H9 (cell line): ENCODE results near the gene SPTAN1. TPM values are rescaled to one million over a fixed set of nuclear protein-coding genes. Genes with fewer than 3 reads are reported as not detected.

Experiments used
- DNase-seq: peaks from one replicate; pipeline ENCODE4 v3.0.0-alpha.2; 2017
- H2AFZ ChIP-seq: one replicate; pipeline ENCODE4 v1.6.1; 2013; ENCODE audit warnings: mild to moderate bottlenecking, low read length, control low read depth, moderate library complexity
- H2AK5ac ChIP-seq: 2 replicates; pipeline ENCODE4 v1.6.1; 2013; ENCODE audit warnings: low read length, control low read depth, mixed read lengths; ENCODE audit not compliant: insufficient read length
- H2BK120ac ChIP-seq: one replicate; pipeline ENCODE4 v1.6.1; 2013; ENCODE audit warnings: low read depth, mild to moderate bottlenecking, low read length, control low read depth, inconsistent platforms; ENCODE audit not compliant: poor library complexity, severe bottlenecking
- H2BK12ac ChIP-seq: 2 replicates; pipeline ENCODE4 v1.6.1; 2013; ENCODE audit warnings: low read length, control low read depth, mixed read lengths, low read depth; ENCODE audit not compliant: insufficient read length
- H2BK15ac ChIP-seq: 2 replicates; pipeline ENCODE4 v1.6.1; 2013; ENCODE audit warnings: low read depth, low read length, control low read depth
- H2BK20ac ChIP-seq: one replicate; pipeline ENCODE4 v1.6.1; 2013; ENCODE audit warnings: low read depth, mild to moderate bottlenecking, low read length, control low read depth, inconsistent platforms; ENCODE audit not compliant: poor library complexity, severe bottlenecking
- H2BK5ac ChIP-seq: 2 replicates; pipeline ENCODE4 v1.6.1; 2013; ENCODE audit warnings: low read length, control low read depth, mixed read lengths; ENCODE audit not compliant: insufficient read length
- H3K14ac ChIP-seq: 2 replicates; pipeline ENCODE4 v1.6.1; 2013; ENCODE audit warnings: low read length, control low read depth; ENCODE audit not compliant: insufficient read depth
- H3K18ac ChIP-seq: 2 replicates; pipeline ENCODE4 v1.6.1; 2013; ENCODE audit warnings: low read depth, mild to moderate bottlenecking, mixed read lengths, low read length, control low read depth; ENCODE audit not compliant: insufficient read length
- H3K23ac ChIP-seq: 2 replicates; pipeline ENCODE4 v1.6.1; 2013; ENCODE audit warnings: low read length, control low read depth, mixed read lengths, low read depth; ENCODE audit not compliant: insufficient read length
- H3K23me2 ChIP-seq: 2 replicates; pipeline ENCODE4 v1.6.1; 2013; ENCODE audit warnings: low read depth, mild to moderate bottlenecking, mixed read lengths, low read length, control low read depth; ENCODE audit not compliant: insufficient read length, poor library complexity, severe bottlenecking
- H3K27ac ChIP-seq: 2 replicates; pipeline ENCODE4 v1.5.1; 2013; ENCODE audit warnings: low read length, control low read depth, mixed read lengths, low read depth; ENCODE audit not compliant: insufficient read length
- H3K27me3 ChIP-seq: 2 replicates; pipeline ENCODE4 v1.6.1; 2013; ENCODE audit warnings: low read length, control low read depth, inconsistent platforms; ENCODE audit not compliant: insufficient read depth
- H3K4ac ChIP-seq: 2 replicates; pipeline ENCODE4 v1.6.1; 2013; ENCODE audit warnings: low read depth, mild to moderate bottlenecking, control low read depth, inconsistent platforms, low read length, moderate library complexity
- H3K4me1 ChIP-seq: 2 replicates; pipeline ENCODE4 v1.6.1; 2013; ENCODE audit warnings: low read length, control low read depth, inconsistent platforms; ENCODE audit not compliant: insufficient read depth
- H3K4me2 ChIP-seq: 2 replicates; pipeline ENCODE4 v1.6.1; 2013; ENCODE audit warnings: low read length, control low read depth, mixed read lengths; ENCODE audit not compliant: insufficient read length, insufficient read depth
- H3K56ac ChIP-seq: 2 replicates; pipeline ENCODE4 v1.6.1; 2013; ENCODE audit warnings: low read depth, mild to moderate bottlenecking, mixed read lengths, low read length, control low read depth; ENCODE audit not compliant: insufficient read length
- H3K79me1 ChIP-seq: 2 replicates; pipeline ENCODE4 v1.6.1; 2013; ENCODE audit warnings: low read depth, mild to moderate bottlenecking, moderate library complexity, low read length, control low read depth, inconsistent platforms; ENCODE audit not compliant: insufficient read depth, poor library complexity, severe bottlenecking
- H3K79me2 ChIP-seq: 2 replicates; pipeline ENCODE4 v1.6.1; 2013; ENCODE audit warnings: low read length, control low read depth, inconsistent platforms; ENCODE audit not compliant: insufficient read depth
- H3K9ac ChIP-seq: 2 replicates; pipeline ENCODE4 v1.6.1; 2013; ENCODE audit warnings: low read length, control low read depth, mixed read lengths; ENCODE audit not compliant: insufficient read length; ENCODE audit errors: extremely low read depth
- H3K9me3 ChIP-seq: one replicate; pipeline ENCODE4 v1.6.1; 2013; ENCODE audit warnings: low read depth, low read length, inconsistent platforms; ENCODE audit not compliant: control insufficient read depth
- H3T11ph ChIP-seq: one replicate; pipeline ENCODE4 v1.6.1; 2013; ENCODE audit warnings: mild to moderate bottlenecking, low read length, control low read depth, inconsistent platforms
- H4K20me1 ChIP-seq: one replicate; pipeline ENCODE4 v1.6.1; 2013; ENCODE audit not compliant: control insufficient read depth, insufficient read length, insufficient read depth
- H4K5ac ChIP-seq: 2 replicates; pipeline ENCODE4 v1.6.1; 2013; ENCODE audit warnings: low read depth, mild to moderate bottlenecking, mixed read lengths, low read length, control low read depth; ENCODE audit not compliant: insufficient read length
- H4K8ac ChIP-seq: replicated peaks from 2 replicates; pipeline ENCODE4 v1.6.1; 2013; ENCODE audit warnings: low read length, control low read depth, mixed read lengths, low read depth; ENCODE audit not compliant: insufficient read length
- H4K91ac ChIP-seq: 2 replicates; pipeline ENCODE4 v1.6.1; 2013; ENCODE audit warnings: low read depth, mild to moderate bottlenecking, moderate library complexity, mixed read lengths, low read length, control low read depth; ENCODE audit not compliant: insufficient read length
- H3K27ac Mint-ChIP-seq, 3 experiments: 2 replicates in 2 of 3; 3 replicates in 1 of 3; pipeline ENCODE4 v1.8.0; 2020 to 2021; ENCODE audit warnings: mixed read lengths in 3 of 3, mild to moderate bottlenecking in 1 of 3, moderate library complexity in 1 of 3
- H3K27me3 Mint-ChIP-seq: 2 replicates; pipeline ENCODE4 v1.8.0; 2021; ENCODE audit warnings: low read depth, mild to moderate bottlenecking, moderate library complexity, mixed read lengths
- H3K36me3 Mint-ChIP-seq, 3 experiments: 2 replicates in 2 of 3; 3 replicates in 1 of 3; pipeline ENCODE4 v1.8.0; 2020 to 2021; ENCODE audit warnings: low read depth in 3 of 3, mixed read lengths in 3 of 3; ENCODE audit not compliant: insufficient read depth in 1 of 3
- H3K4me1 Mint-ChIP-seq, 2 experiments: 2 replicates each; pipeline ENCODE4 v1.8.0; 2020; ENCODE audit warnings: mixed read lengths in 2 of 2
- H3K4me3 Mint-ChIP-seq, 2 experiments: 2 replicates in 1 of 2; 3 replicates in 1 of 2; pipeline ENCODE4 v1.8.0; 2020 to 2021; ENCODE audit warnings: mild to moderate bottlenecking in 2 of 2, mixed read lengths in 2 of 2, moderate library complexity in 1 of 2
- H3K9me3 Mint-ChIP-seq, 2 experiments: 2 replicates in 1 of 2; 3 replicates in 1 of 2; pipeline ENCODE4 v1.8.0; 2020; ENCODE audit warnings: mild to moderate bottlenecking in 2 of 2, mixed read lengths in 2 of 2, moderate library complexity in 1 of 2
- WGBS: extraction: QIAGEN DNeasy Blood & Tissue Kit; methylation state at CpG from one replicate; pipeline ENCODE4 v1.1.7; 2013; ENCODE audit warnings: missing lambda C conversion rate, low lambda C conversion rate, mixed read lengths; ENCODE audit not compliant: insufficient read length; ENCODE audit errors: extremely low coverage; 5-methylcytosine and 5-hydroxymethylcytosine counted together
- total RNA-seq: library from RNA; stranded (reverse); gene quantifications from 2 replicates; pipeline ENCODE4 v1.2.1, GENCODE V29; 2021
- TF ChIP-seq, protein P1 (sequence below): fragments of 200-600 bp; sonication (generic); conservative IDR thresholded peaks from 3 replicates; pipeline ENCODE4 v1.8.0; 2021; ENCODE audit warnings: antibody characterized with exemption, mild to moderate bottlenecking

Gene SPTAN1
- total RNA-seq, 1 experiment from 2014 or later: 213 TPM

GRCh38 chr9:128528445-128529160 lies 23.8 kb upstream of the SPTAN1 start:
- no peak overlapping the region for H2BK15ac ChIP-seq
- H2BK120ac ChIP-seq: no peak overlapping the region
- no peak overlapping the region for H3K56ac ChIP-seq
- no peak overlapping the region for H3K4me3 Mint-ChIP-seq
- no peaks in the 10 kb centered on the region for H3K9me3 Mint-ChIP-seq
- WGBS: no CpG with 5 or more reads among the region's 15 CpGs
- H3K27ac Mint-ChIP-seq: no peak overlapping the region
- no peaks in the 10 kb centered on the region for H3K4me1 ChIP-seq
- no peaks in the 10 kb centered on the region for H3K9me3 ChIP-seq
- H2AK5ac ChIP-seq: no peak overlapping the region
- H3K79me2 ChIP-seq: no peaks in the 10 kb centered on the region
- no peak for DNase-seq
- H4K5ac ChIP-seq: no peak overlapping the region
- H3K4ac ChIP-seq: no peak overlapping the region
- H3K36me3 Mint-ChIP-seq: peaks cover 8 to 54% (median 38%) of the 10 kb centered on the region in 3 experiments; a peak in 6 of 7 replicates
- H4K20me1 ChIP-seq: no peaks in the 10 kb centered on the region
- TF ChIP-seq, protein P1, sequence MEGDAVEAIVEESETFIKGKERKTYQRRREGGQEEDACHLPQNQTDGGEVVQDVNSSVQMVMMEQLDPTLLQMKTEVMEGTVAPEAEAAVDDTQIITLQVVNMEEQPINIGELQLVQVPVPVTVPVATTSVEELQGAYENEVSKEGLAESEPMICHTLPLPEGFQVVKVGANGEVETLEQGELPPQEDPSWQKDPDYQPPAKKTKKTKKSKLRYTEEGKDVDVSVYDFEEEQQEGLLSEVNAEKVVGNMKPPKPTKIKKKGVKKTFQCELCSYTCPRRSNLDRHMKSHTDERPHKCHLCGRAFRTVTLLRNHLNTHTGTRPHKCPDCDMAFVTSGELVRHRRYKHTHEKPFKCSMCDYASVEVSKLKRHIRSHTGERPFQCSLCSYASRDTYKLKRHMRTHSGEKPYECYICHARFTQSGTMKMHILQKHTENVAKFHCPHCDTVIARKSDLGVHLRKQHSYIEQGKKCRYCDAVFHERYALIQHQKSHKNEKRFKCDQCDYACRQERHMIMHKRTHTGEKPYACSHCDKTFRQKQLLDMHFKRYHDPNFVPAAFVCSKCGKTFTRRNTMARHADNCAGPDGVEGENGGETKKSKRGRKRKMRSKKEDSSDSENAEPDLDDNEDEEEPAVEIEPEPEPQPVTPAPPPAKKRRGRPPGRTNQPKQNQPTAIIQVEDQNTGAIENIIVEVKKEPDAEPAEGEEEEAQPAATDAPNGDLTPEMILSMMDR: no peak
- no peak overlapping the region for H2BK12ac ChIP-seq
- H2BK20ac ChIP-seq: no peak overlapping the region
- no peak overlapping the region for H2BK5ac ChIP-seq
- H3K14ac ChIP-seq: no peak overlapping the region
- H3K79me1 ChIP-seq: no peaks in the 10 kb centered on the region
- H3K27ac ChIP-seq: no peak overlapping the region
- H3K18ac ChIP-seq: no peak overlapping the region
- H4K8ac ChIP-seq: no peak overlapping the region
- no peaks in the 10 kb centered on the region for H3K4me1 Mint-ChIP-seq
- H2AFZ ChIP-seq: no peak overlapping the region
- H4K91ac ChIP-seq: no peak overlapping the region
- no peaks in the 10 kb centered on the region for H3K23me2 ChIP-seq
- H3K9ac ChIP-seq: no peak overlapping the region
- H3K27me3 ChIP-seq: no peaks in the 10 kb centered on the region
- H3K27me3 Mint-ChIP-seq: no peaks in the 10 kb centered on the region
- H3T11ph ChIP-seq: no peak overlapping the region
- no peak overlapping the region for H3K4me2 ChIP-seq
- H3K23ac ChIP-seq: no peak overlapping the region
